ENCODE measurements around the gene ALPK1. TPM values are rescaled to one million over a fixed set of nuclear protein-coding genes. Genes with fewer than 3 reads are reported as not detected.

The ALPK1 gene
- total RNA-seq, 1 experiment from 2014 or later: 11.8 TPM

- Histone ChIP-seq H3K27me3 (replicated peaks; ENCODE audit: insufficient read depth, low read depth, low read length, poor library complexity) (no peaks in the 10 kb centered on the region), H3K36me3 (ENCODE audit: insufficient read depth, low read length, poor library complexity, severe bottlenecking) (no peaks in the 10 kb centered on the region), H3K27ac (ENCODE audit: low read depth, low read length, poor library complexity, severe bottlenecking) (no peak overlapping the region), H3K4me1 (ENCODE audit: insufficient read depth, low read length, poor library complexity, severe bottlenecking) (no peaks in the 10 kb centered on the region), H3K4me3 (ENCODE audit: low read depth, low read length, poor library complexity, severe bottlenecking) (no peak overlapping the region), H3K9me3 (ENCODE audit: low read depth, low read length, poor library complexity, severe bottlenecking) (no peaks in the 10 kb centered on the region)
- CTCF ChIA-PET: interaction anchor here (2.2 kb wide), 1 partner anchor 11 kb away, joined by 7 read pairs; no protein-coding TSS in a partner anchor
- no peak for DNase-seq (ENCODE audit: low spot score)
- TF ChIP-seq EZH2 (IDR thresholded peaks at IDR 0.05; ENCODE audit: borderline replicate concordance, low read depth, low read length, poor library complexity, severe bottlenecking): no peak
- TF ChIP-seq CTCF (conservative IDR thresholded peaks at IDR 0.05; ENCODE audit: low read depth, low read length): no peak
- intact Hi-C loops (cut with micrococcal nuclease; ENCODE audit: unreplicated experiment): loop anchor here (1.0 to 5.0 kb wide), 4 partner anchors 195 to 439 kb away; no protein-coding TSS in a partner anchor
- BruUV-seq (replicated peaks): no TSS peak
- POLR2A ChIA-PET (ENCODE audit: low non-redundant PET): no interaction called here
These were observed 31.6 kb downstream of the ALPK1 start for GRCh38 chr4:112328734-112329130.

GRCh38 chr4:112329672-112330375, 32.7 kb downstream of the ALPK1 start:
- Histone ChIP-seq H3K4me1 (ENCODE audit: insufficient read depth, low read length, poor library complexity, severe bottlenecking) (no peaks in the 10 kb centered on the region), H3K9me3 (ENCODE audit: low read depth, low read length, poor library complexity, severe bottlenecking) (no peaks in the 10 kb centered on the region), H3K36me3 (ENCODE audit: insufficient read depth, low read length, poor library complexity, severe bottlenecking) (no peaks in the 10 kb centered on the region), H3K27me3 (replicated peaks; ENCODE audit: insufficient read depth, low read depth, low read length, poor library complexity) (no peaks in the 10 kb centered on the region), H3K27ac (ENCODE audit: low read depth, low read length, poor library complexity, severe bottlenecking) (no peak overlapping the region), H3K4me3 (ENCODE audit: low read depth, low read length, poor library complexity, severe bottlenecking) (no peak overlapping the region)
- TF ChIP-seq EZH2 (IDR thresholded peaks at IDR 0.05; ENCODE audit: borderline replicate concordance, low read depth, low read length, poor library complexity, severe bottlenecking) (no peak), CTCF (conservative IDR thresholded peaks at IDR 0.05; ENCODE audit: low read depth, low read length) (no peak)
- DNase-seq (ENCODE audit: low spot score): no peak
- POLR2A ChIA-PET (ENCODE audit: low non-redundant PET): no interaction called here
- CTCF ChIA-PET: no interaction called here
- intact Hi-C loops (cut with micrococcal nuclease; ENCODE audit: unreplicated experiment): loop anchor here (5.0 kb wide), 2 partner anchors 233 to 437 kb away; no protein-coding TSS in a partner anchor
- BruUV-seq (replicated peaks): no TSS peak

- Histone ChIP-seq H3K27me3 (replicated peaks; ENCODE audit: insufficient read depth, low read depth, low read length, poor library complexity) (no peaks in the 10 kb centered on the region), H3K9me3 (ENCODE audit: low read depth, low read length, poor library complexity, severe bottlenecking) (no peaks in the 10 kb centered on the region), H3K27ac (ENCODE audit: low read depth, low read length, poor library complexity, severe bottlenecking) (no peak overlapping the region), H3K36me3 (ENCODE audit: insufficient read depth, low read length, poor library complexity, severe bottlenecking) (no peaks in the 10 kb centered on the region), H3K4me3 (ENCODE audit: low read depth, low read length, poor library complexity, severe bottlenecking) (no peak overlapping the region), H3K4me1 (ENCODE audit: insufficient read depth, low read length, poor library complexity, severe bottlenecking) (no peaks in the 10 kb centered on the region)
- ChIA-PET POLR2A (ENCODE audit: low non-redundant PET) (no interaction called here), CTCF (no interaction called here)
- TF ChIP-seq CTCF (conservative IDR thresholded peaks at IDR 0.05; ENCODE audit: low read depth, low read length): no peak
- intact Hi-C loops (cut with micrococcal nuclease; ENCODE audit: unreplicated experiment): no loop called here
- no TSS peak for BruUV-seq (replicated peaks)
- no peak for DNase-seq (ENCODE audit: low spot score)
These were observed 33.8 kb downstream of the ALPK1 start for GRCh38 chr4:112330921-112331320.

Data from A673 (cell line).